Peyer's patch (tissue), 4 donors: ENCODE data around the gene ITGA11.

ENCODE experiments used
- CTCF ChIP-seq, 6 experiments: fragments of 450-650 bp in 4 of 6; fragments of 200-600 bp in 2 of 6; sonication (generic) in 1 of 6; IDR thresholded peaks; one replicate each; pipeline ENCODE4 v1.5.1; 2017 to 2019; ENCODE audit warnings: antibody characterized with exemption in 6 of 6, mild to moderate bottlenecking in 3 of 6, moderate library complexity in 1 of 6
- POLR2A ChIP-seq, 2 donors: fragments of 450-650 bp; IDR thresholded peaks; one replicate each; pipeline ENCODE4 v1.5.1; 2017; ENCODE audit warnings: antibody characterized with exemption in 2 of 2, mild to moderate bottlenecking in 2 of 2, moderate library complexity in 2 of 2

- no peak for TF ChIP-seq CTCF (IDR thresholded peaks at IDR 0.05)
- no peak for TF ChIP-seq POLR2A (IDR thresholded peaks at IDR 0.05)
Observed at GRCh38 chr15:68371851-68372250, 60.1 kb downstream of the ITGA11 start.
